GDM1 (cell line): ENCODE data around the gene LYZL1.
A peak's percentile ranks its signal among the peaks of the same experiment; 100 is the strongest.
"Not testable (repeated sequence)": the region's sequence is repeated elsewhere in the genome, so short reads cannot be mapped to it uniquely, and the experiment has no call there.

ENCODE experiments used
- DNase-seq: peaks from one replicate; lab custom pipeline; 2025; lab: John Stamatoyannopoulos, UW

Gene LYZL1

GRCh38 chr10:29308142-29308541, 19.3 kb downstream of the LYZL1 start:
- not testable (repeated sequence) for DNase-seq

GRCh38 chr10:29309465-29309864, 20.6 kb downstream of the LYZL1 start:
- no peak for DNase-seq

- DNase-seq: not testable (repeated sequence)
Measured at GRCh38 chr10:29310463-29310862, 21.6 kb downstream of the LYZL1 start.

GRCh38 chr10:29313071-29313470, 24.2 kb downstream of the LYZL1 start:
- DNase-seq: no peak

- DNase-seq: no peak
Measured at GRCh38 chr10:29314726-29315125, 25.9 kb downstream of the LYZL1 start.

- DNase-seq: no peak
Measured at GRCh38 chr10:29315814-29316213, 26.9 kb downstream of the LYZL1 start.

GRCh38 chr10:29316308-29317026, 27.6 kb downstream of the LYZL1 start:
- DNase-seq: no peak

- no peak for DNase-seq
Measured at GRCh38 chr10:29317027-29317420, 28.2 kb downstream of the LYZL1 start.

GRCh38 chr10:29317423-29318021, 28.7 kb downstream of the LYZL1 start:
- no peak for DNase-seq

GRCh38 chr10:29318141-29319071, 29.5 kb downstream of the LYZL1 start:
- DNase-seq: peak; percentile 42

GRCh38 chr10:29319205-29319781, 30.4 kb downstream of the LYZL1 start:
- DNase-seq: no peak

GRCh38 chr10:29320680-29321121, 31.8 kb downstream of the LYZL1 start:
- DNase-seq: not testable (repeated sequence)

GRCh38 chr10:29321656-29322055, 32.8 kb downstream of the LYZL1 start:
- no peak for DNase-seq

- DNase-seq: no peak
Measured at GRCh38 chr10:29322918-29323317, 34.0 kb downstream of the LYZL1 start.

- no peak for DNase-seq
Measured at GRCh38 chr10:29323367-29323766, 34.5 kb downstream of the LYZL1 start.

- DNase-seq: no peak
Measured at GRCh38 chr10:29324220-29324841, 35.5 kb downstream of the LYZL1 start.

- no peak for DNase-seq
Measured at GRCh38 chr10:29326299-29326698, 37.4 kb downstream of the LYZL1 start.

- DNase-seq: no peak
Measured at GRCh38 chr10:29326886-29327745, 38.2 kb downstream of the LYZL1 start.

- DNase-seq: no peak
Measured at GRCh38 chr10:29327746-29328102, 38.9 kb downstream of the LYZL1 start.

GRCh38 chr10:29328983-29329382, 40.1 kb downstream of the LYZL1 start:
- no peak for DNase-seq

- no peak for DNase-seq
Measured at GRCh38 chr10:29329420-29329819, 40.5 kb downstream of the LYZL1 start.
